Astrocyte of the spinal cord (primary cell): ENCODE measurements around the gene SSTR4.

Source experiments
- DNase-seq: peaks from one replicate; pipeline ENCODE4 v3.0.0; 2011; ENCODE audit warnings: low read depth, low spot score
- H3K4me3 ChIP-seq: 2 replicates; pipeline ENCODE4 v1.5.1; 2011; ENCODE audit warnings: low read depth, mild to moderate bottlenecking, low read length, moderate library complexity
- in situ Hi-C: cut with HindIII; loops from 2 replicates; pipeline ENCODE4 v1.10.0; 2017; ENCODE audit warnings: low sequenced_read_pairs
- TF ChIP-seq, protein P1 (sequence below): IDR thresholded peaks from 2 replicates; pipeline ENCODE4 v1.5.1; 2012; ENCODE audit warnings: low read depth, mild to moderate bottlenecking, low read length, inconsistent platforms

The SSTR4 gene

DNA sequence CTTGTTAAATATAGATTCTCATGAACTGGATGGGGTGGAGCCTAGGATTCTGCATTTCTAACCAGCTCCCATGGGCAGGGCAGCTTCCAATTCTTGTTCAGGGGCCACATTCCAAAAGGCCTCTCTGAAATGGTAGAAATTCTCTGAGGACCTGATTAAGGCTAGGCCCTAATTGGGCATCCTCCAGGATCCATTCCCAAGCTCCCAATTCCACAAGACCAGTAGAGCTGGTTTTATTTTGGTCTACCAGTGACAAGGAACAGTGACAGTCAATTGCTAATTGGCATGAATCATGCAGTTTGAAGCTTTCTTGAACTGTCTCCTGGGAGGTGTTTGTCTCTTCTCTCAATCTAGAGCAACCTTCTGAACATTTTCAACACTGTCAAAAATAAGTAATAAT, 11.3 kb downstream of the SSTR4 start:
- TF ChIP-seq, protein P1, sequence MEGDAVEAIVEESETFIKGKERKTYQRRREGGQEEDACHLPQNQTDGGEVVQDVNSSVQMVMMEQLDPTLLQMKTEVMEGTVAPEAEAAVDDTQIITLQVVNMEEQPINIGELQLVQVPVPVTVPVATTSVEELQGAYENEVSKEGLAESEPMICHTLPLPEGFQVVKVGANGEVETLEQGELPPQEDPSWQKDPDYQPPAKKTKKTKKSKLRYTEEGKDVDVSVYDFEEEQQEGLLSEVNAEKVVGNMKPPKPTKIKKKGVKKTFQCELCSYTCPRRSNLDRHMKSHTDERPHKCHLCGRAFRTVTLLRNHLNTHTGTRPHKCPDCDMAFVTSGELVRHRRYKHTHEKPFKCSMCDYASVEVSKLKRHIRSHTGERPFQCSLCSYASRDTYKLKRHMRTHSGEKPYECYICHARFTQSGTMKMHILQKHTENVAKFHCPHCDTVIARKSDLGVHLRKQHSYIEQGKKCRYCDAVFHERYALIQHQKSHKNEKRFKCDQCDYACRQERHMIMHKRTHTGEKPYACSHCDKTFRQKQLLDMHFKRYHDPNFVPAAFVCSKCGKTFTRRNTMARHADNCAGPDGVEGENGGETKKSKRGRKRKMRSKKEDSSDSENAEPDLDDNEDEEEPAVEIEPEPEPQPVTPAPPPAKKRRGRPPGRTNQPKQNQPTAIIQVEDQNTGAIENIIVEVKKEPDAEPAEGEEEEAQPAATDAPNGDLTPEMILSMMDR, result no peak
- DNase-seq, result no peak
- no peak overlapping the region for H3K4me3 ChIP-seq
- in situ Hi-C loops, result no loop called here

DNA sequence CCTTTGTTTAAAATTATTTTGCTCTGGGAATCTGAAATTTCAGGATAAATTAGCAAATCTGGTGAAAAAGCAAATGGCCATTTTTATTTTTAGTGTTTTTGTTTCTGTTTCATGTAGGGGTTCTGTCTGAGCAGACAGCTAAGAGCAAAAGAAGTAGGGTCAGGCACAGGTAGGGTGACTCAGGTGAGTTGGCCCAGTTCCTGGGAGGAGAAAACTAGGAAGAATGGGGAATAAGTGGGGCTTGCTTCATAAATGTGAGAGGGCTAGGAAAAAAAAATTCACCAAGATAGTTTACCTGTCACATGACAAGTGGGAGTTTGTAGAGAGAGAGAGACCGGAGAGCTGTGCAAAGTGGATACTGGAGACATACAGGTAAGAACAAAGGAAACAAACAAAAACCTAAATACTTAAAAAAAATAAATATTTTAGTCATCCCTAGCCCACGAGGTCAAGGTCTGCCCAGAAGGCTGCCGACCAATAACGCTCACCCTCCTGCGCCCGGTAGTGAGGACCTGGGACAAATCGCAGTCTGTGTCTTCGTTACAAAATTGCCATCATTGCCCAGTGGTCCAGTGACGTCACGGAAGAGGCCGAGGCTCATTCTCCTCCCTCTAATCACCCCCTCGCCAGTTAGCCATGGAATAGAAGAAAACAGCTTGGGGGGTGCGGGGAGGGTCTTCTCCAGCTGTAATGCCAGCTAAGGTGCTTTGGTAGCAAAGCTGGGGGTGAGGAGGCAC, 12.1 kb downstream of the SSTR4 start:
- peak overlapping the region; percentile 44 for H3K4me3 ChIP-seq
- no peak for DNase-seq
- TF ChIP-seq, protein P1, result no peak
- in situ Hi-C loops, result no loop called here

DNA sequence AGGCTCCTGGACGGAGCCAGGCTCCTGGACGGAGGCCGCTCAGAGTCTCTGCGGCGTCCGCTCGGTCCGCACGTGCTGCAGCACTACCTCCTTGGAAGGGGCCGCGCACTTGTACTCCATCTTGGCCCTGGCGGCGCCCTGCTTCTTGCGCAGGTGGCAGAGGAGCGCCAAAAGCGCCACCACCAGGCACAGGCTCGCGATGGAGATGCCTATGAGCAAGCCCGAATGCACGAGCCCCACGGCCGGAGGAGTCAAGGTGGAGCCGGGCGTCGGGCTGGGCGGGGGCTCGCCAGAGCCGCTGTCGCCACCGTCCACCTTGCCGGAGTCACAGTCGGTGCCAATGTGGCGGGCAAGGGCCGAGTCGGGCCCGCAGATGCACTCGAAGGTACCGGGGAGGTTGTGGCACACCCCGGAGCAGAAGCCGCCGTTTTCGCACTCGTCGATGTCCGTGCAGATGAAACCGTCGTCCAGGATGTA, 12.7 kb downstream of the SSTR4 start:
- in situ Hi-C loops, result no loop called here
- TF ChIP-seq, protein P1, result no peak
- no peak for DNase-seq
- peak overlapping the region; percentile 44 for H3K4me3 ChIP-seq

DNA sequence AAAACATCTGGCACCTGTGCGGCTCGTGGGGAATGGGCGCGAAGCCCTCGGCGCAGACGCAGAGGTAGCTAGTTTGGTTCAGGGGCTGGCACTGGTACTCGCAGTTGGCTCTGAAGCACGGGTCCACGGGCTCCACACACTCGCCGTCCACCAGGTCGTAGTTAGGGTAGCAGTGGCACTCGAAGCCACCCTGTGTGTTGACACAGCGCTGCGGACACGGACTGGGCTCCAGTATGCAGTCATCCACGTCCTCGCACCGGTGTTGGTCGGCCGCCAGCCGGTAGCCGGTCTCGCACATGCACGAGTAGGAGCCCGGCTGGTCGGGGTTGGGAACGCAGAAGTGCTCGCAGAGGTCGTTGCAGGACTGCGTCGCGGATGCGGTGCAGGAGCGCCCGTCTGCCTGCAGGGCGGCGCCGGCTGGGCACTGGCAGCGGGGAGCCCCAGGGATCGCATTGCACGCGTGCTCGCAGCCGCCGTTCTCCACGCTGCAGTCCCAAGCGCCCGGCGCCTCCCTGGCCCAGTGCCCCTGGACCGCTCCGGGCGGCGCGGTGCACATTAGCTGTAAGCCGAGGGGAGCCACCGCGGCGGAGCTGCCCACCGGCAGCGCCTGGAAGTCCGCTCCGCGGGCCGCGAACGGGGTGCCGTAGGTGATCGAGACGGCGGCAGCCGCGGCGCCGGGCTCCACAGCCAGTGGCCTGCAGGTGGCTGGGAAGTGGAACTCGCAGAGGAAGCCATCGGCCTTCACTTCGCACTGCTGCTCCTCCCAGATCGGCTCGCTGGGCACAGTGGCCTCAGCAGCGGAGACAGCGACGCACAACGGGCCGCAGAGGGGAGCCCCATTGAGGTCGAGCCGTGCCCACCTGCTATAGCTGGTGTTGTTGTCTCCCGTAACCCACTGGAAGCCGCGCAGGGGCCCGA, 13.4 kb downstream of the SSTR4 start:
- peak overlapping the region; percentile 44 for H3K4me3 ChIP-seq
- TF ChIP-seq, protein P1, result peak; percentile 38
- DNase-seq, result no peak

DNA sequence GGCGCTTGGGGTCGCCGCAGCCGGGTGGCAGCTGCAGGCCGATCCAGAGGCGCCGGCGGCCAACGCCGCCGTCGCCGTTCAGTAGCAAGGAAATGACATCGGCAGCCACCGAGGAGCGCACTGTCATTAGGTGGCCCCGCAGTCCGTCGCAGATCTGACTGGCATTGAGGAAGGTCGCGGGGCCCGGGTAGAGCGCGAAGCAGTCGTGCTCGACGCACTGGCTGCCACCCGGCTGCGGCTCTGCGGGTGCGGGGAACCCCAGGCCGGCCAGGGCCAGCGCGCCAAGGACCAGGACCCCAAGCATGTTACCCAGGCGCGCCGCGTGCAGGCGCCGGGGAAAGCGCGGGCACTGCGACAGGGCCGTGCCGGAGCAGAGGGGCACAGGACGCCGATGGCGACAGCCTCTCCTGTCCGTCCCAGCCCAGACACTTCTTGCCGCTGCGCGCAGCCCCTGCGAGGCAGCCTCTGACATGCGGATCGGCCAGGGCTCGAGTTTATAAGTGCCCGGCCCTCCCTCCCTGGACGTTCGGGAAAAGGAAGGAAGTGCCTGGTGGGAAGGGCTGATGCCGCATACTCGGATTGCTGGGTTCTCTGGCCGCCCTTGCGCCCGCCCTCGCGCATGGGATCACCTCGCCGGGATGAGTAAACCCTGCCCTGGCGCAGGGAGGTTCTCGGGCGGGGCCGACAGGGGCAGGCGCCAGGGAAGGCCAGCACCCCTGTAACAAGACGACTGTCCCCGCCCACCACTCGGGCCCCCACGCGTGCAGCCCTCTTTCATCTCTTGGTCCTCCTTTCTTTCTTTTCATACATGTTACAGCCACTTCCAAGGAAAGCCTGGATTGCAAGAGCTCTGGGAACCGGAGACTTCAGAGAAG, 14.3 kb downstream of the SSTR4 start, which contains the start of gene THBD:
Gene THBD (minus strand): TSS at position 472 of the 875 bp plus-strand sequence. CDS start 168 bp downstream, at position 304.
- peak; percentile 64 for DNase-seq

More for the DNA sequence above, 13.4 kb downstream of the SSTR4 start:
- in situ Hi-C loops, result no loop called here

More for the DNA sequence above, 14.3 kb downstream of the SSTR4 start, which contains the start of gene THBD:
- in situ Hi-C loops, result no loop called here
- TF ChIP-seq, protein P1, result no peak
- peak within 1 kb of the TSS; percentile 44 for H3K4me3 ChIP-seq
